ENCODE data around the gene OR6C3.
"Not testable (repeated sequence)": the region's sequence is repeated elsewhere in the genome, so short reads cannot be mapped to it uniquely, and the experiment has no call there.

OR6C3 gene

GRCh38 chr12:55330446-55330845 is at the start of gene OR6C3:
OR6C3 (plus strand) TSS chr12:55330746; CDS start chr12:55331701, 955 bp downstream.
- DNase-seq, result no peak

DNA sequence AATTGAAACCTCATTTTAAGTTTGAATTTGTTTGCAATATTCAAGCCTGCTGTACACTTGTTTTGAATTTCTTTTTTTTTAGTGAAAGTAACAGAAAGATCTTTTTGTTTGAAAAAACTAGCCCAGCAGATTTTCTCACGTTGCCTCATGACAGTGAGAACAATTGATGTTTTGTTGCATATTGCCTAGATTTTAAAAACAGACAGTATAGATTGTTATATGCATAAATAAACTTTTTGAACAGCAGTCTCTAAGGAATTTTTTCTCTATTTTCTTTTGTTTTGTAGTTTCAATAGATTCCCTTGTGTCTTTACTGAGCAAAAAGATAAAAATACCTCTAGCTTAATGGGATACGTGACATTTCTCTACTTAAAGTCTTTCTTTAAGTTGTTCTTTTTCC is 49.6 kb upstream of the OR6C3 start:
- no peak for DNase-seq

GRCh38 chr12:55289999-55290398 is 40.5 kb upstream of the OR6C3 start:
- DNase-seq, result no peak

DNA sequence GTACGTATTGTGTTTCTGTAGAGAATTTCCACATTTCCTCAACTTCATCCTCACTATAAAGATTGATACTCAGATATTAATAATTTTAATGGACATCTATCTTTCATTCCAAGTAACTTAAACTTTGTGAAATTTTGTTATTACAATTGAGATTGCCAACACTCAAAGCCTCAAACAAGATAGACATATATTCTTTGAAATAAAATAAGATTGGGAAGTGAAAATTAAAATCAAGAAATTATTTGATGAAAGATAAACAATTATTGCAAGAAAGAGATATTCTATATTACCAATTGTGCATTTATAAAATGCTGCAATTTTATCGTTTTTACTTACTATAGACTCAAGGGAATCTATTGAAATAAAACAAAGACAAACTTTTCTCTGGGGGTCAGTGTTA is 34.1 kb upstream of the OR6C3 start, which contains the start of gene OR6C6:
OR6C6 (minus strand) TSS at position 101 of the 400 bp plus-strand sequence. CDS start 1,337 bp downstream, outside the sequence.
- no peak for DNase-seq

DNA sequence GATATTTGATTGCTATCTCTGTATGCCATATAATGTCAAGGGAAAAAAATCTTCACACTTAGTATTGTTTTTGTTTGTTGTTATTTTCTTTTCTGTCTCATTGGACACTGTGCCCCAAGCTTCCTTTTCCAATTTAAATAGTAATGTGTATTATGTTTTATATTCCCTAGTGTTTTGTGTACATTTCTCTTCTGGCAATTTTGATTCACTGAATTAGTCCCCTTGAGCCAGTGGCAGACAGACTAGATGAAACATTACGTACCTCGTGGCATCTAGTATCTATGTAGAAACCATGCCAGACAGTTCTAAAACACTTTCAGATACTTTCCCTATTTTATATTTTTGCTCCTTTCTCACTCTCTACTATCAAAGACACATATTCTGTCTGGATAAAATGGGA is 16.5 kb upstream of the OR6C3 start, which contains the start of gene OR6C1:
OR6C1 (plus strand) TSS at position 301 of the 400 bp plus-strand sequence. CDS start 6,257 bp downstream, outside the sequence.
- no peak for DNase-seq

GRCh38 chr12:55320201-55320600 is 10.3 kb upstream of the OR6C3 start:
- DNase-seq, result no peak

GRCh38 chr12:55325801-55326200 is 4.7 kb upstream of the OR6C3 start:
- not testable (repeated sequence) for DNase-seq

DNA sequence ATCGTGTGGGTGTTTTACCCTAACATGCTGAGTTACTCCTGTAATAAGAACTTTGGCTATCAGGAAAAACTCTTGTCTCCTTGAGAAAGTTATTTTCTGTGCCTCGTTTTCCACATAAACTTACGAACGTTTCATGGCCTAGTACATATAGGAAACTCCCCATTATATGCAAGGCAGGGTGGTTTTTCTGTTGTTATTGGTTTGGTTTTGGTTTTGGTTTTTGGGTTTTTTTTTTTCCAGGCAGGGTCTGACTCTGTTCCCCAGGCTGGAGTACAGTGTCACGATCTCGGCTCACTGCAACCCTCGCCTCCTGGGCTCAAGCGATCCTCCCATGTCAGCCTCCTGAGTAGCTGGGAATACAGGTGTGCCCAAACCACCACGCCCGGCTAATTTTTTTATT is 5.5 kb downstream of the OR6C3 start:
- DNase-seq, result no peak

DNA sequence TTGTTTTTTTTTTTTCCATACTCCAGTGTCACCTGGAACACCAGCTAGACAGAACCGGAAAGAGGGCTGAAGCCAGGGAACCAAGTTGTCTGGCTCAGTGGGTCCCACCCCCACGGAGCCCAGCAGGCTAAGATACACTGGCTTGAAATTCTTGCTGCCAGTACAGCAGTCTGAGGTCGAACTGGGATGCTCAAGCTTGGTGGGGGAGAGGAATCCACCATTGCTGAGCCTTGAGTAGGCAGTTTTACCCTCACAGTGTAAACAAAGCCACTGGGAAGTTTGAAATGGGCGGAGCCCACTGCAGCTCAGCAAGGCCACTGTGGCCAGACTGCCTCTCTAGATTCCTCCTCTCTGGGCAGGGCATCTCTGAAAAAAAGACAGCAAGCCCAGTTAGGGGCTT is 24.8 kb downstream of the OR6C3 start:
- not testable (repeated sequence) for DNase-seq

GRCh38 chr12:55362675-55363074 is 32.1 kb downstream of the OR6C3 start, which contains the start of gene OR6C75:
OR6C75 (plus strand) TSS chr12:55362975; CDS start chr12:55365111, 2,136 bp downstream.
- DNase-seq, result no peak

DNA sequence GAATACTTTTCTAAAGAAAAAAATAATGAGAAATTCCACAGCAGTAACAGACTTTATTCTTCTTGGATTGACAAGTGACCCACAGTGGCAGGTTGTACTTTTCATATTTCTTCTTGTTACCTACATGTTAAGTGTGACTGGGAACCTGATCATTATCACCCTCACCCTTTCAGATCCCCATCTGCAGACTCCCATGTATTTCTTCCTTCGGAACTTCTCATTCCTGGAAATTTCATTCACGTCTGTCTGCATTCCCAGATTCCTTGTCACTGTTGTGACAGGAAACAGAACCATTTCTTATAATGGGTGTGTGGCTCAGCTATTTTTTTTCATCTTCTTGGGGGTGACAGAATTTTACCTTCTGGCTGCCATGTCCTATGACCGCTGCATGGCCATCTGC is 34.5 kb downstream of the OR6C3 start:
- no peak for DNase-seq

DNA sequence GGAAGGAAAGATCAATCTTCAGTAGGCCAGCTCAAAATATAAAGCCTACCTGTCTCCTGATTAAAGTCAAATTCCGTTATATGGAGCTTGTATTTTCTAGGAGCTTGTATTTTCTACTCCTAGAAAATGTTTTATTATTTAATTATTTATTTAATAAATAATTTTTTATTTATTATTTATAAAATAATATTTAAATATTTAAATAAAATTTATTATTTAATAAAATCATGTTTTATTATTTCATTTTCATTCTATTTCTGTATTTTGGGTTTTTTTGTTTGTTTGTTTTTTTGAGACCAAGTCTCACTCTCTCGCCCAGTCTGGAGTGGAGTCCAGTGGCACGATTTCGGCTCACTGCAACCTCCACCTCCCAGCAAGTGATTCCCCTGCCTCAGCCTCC is 42.0 kb downstream of the OR6C3 start:
- no peak for DNase-seq

Data from T1000 (cell line).